Keratinocyte (primary cell): ENCODE results near the gene OR4D1. TPM values are rescaled to one million over a fixed set of nuclear protein-coding genes. Genes with fewer than 3 reads are reported as not detected.

Source experiments
- DNase-seq: peaks from one replicate; pipeline ENCODE4 v3.0.0-alpha.2; 2011; ENCODE audit warnings: low read depth, missing footprints, low spot score
- FAIRE-seq: peaks from 2 replicates; lab custom pipeline; 2011; peaks lifted over from hg19 to GRCh38; lab: Jason Lieb, UNC
- H2AFZ ChIP-seq: 2 replicates; pipeline ENCODE4 v1.6.0; 2012; ENCODE audit warnings: low read length, control low read depth, inconsistent platforms; ENCODE audit not compliant: control insufficient read depth
- H3K27ac ChIP-seq: 2 replicates; pipeline ENCODE4 v1.5.1; 2011; ENCODE audit warnings: low read length; ENCODE audit not compliant: control insufficient read depth, insufficient read depth
- H3K27me3 ChIP-seq: 3 replicates; pipeline ENCODE4 v1.6.0; 2011; ENCODE audit warnings: low read length; ENCODE audit not compliant: control insufficient read depth, insufficient read depth; ENCODE audit errors: extremely low read depth
- H3K36me3 ChIP-seq, 2 experiments: 2 replicates in 1 of 2; 3 replicates in 1 of 2; pipeline ENCODE4 v1.5.1; 2011; ENCODE audit warnings: low read length in 2 of 2, mild to moderate bottlenecking in 1 of 2; ENCODE audit not compliant: control insufficient read depth in 2 of 2, insufficient read depth in 2 of 2; ENCODE audit errors: extremely low read depth in 1 of 2
- H3K4me1 ChIP-seq: 3 replicates; pipeline ENCODE4 v1.5.1; 2011; ENCODE audit warnings: low read length; ENCODE audit not compliant: control insufficient read depth, insufficient read depth; ENCODE audit errors: extremely low read depth
- H3K4me2 ChIP-seq: 3 replicates; pipeline ENCODE4 v1.6.0; 2011; ENCODE audit warnings: low read depth, low read length; ENCODE audit not compliant: control insufficient read depth, insufficient read depth; ENCODE audit errors: extremely low read depth
- H3K4me3 ChIP-seq, 3 experiments: fragments of 200-600 bp in 1 of 3; sonication (generic) in 1 of 3; 2 replicates in 2 of 3; 3 replicates in 1 of 3; pipeline ENCODE4 v1.5.1; 2011 to 2016; ENCODE audit warnings: low read length in 3 of 3, mild to moderate bottlenecking in 3 of 3, control low read depth in 2 of 3, inconsistent platforms in 1 of 3, low read depth in 1 of 3, mixed read lengths in 1 of 3, mixed run types in 1 of 3, moderate library complexity in 1 of 3; ENCODE audit not compliant: control insufficient read depth in 2 of 3, insufficient read depth in 2 of 3; ENCODE audit errors: extremely low read depth in 1 of 3
- H3K79me2 ChIP-seq: 2 replicates; pipeline ENCODE4 v1.6.0; 2012; ENCODE audit warnings: low read length; ENCODE audit not compliant: control insufficient read depth, insufficient read depth
- H3K9ac ChIP-seq: 3 replicates; pipeline ENCODE4 v1.6.0; 2011; ENCODE audit warnings: low read length; ENCODE audit not compliant: control insufficient read depth, insufficient read depth; ENCODE audit errors: extremely low read depth
- H3K9me1 ChIP-seq: 3 replicates; pipeline ENCODE4 v1.6.0; 2011; ENCODE audit warnings: low read length; ENCODE audit not compliant: control insufficient read depth, insufficient read depth; ENCODE audit errors: extremely low read depth
- H3K9me3 ChIP-seq: 2 replicates; pipeline ENCODE4 v1.5.1; 2012; ENCODE audit warnings: low read depth, low read length; ENCODE audit not compliant: control insufficient read depth
- H4K20me1 ChIP-seq: 3 replicates; pipeline ENCODE4 v1.6.0; 2011; ENCODE audit warnings: low read length; ENCODE audit not compliant: control insufficient read depth, insufficient read depth; ENCODE audit errors: extremely low read depth
- CTCF ChIP-seq, 3 experiments: IDR thresholded peaks in 1 of 3; conservative IDR thresholded peaks in 1 of 3; optimal IDR thresholded peaks in 1 of 3; 2 replicates in 2 of 3; 3 replicates in 1 of 3; pipeline versions ENCODE3 to v1.5.1; 2011; ENCODE audit warnings: low read length in 3 of 3, mild to moderate bottlenecking in 3 of 3, moderate library complexity in 2 of 3, control low read depth in 1 of 3, inconsistent platforms in 1 of 3; ENCODE audit not compliant: insufficient read depth in 2 of 3; ENCODE audit errors: extremely low read depth in 1 of 3
- EZH2 ChIP-seq: IDR thresholded peaks from one replicate; pipeline ENCODE4 v1.6.1; 2012; ENCODE audit warnings: inconsistent platforms, mild to moderate bottlenecking, low read length, moderate library complexity
- dilution Hi-C: fragments of 300-500 bp; cut with MboI; formaldehyde crosslinking; loops from one replicate; pipeline ENCODE4 v1.7.0; 2020; ENCODE audit warnings: low sequenced_read_pairs; ENCODE audit not compliant: extremely low pct_ligation_motif_present
- polyA plus RNA-seq, 5 experiments: library from polyadenylated mRNA; depleted of rRNA in 3 of 5; stranded (reverse) in 3 of 5; stranded (forward) in 1 of 5; unstranded in 1 of 5; fragments of >200 nt; gene quantifications; 1 replicate in 1 of 5; 2 replicates in 3 of 5; 3 replicates in 1 of 5; pipeline versions ENCODE4 v1.2.1 to v1.2.3, GENCODE V29; 2011 to 2012; ENCODE audit warnings: missing spikeins in 2 of 5, low read depth in 1 of 5, low replicate concordance in 1 of 5

The OR4D1 gene
- polyA plus RNA-seq, 1 donor (not counting 4 experiments of a cell fraction or from before 2014, with no cell fraction given) = not detected

GRCh38 chr17:58187063-58187462 lies 38.9 kb downstream of the OR4D1 start:
- dilution Hi-C loops = no loop called here

GRCh38 chr17:58187675-58188074 lies 39.5 kb downstream of the OR4D1 start:
- FAIRE-seq (no peak), DNase-seq (no peak)
- Histone ChIP-seq H3K27me3 (peaks cover 4% of the 10 kb centered on the region), H4K20me1 (no peaks in the 10 kb centered on the region), H3K4me1 (peaks cover 15% of the 10 kb centered on the region), H3K4me2 (no peak overlapping the region), H3K4me3 (no peak overlapping the region), H3K36me3 (no peaks in the 10 kb centered on the region), H3K79me2 (no peaks in the 10 kb centered on the region), H2AFZ (no peak overlapping the region), H3K9me3 (no peaks in the 10 kb centered on the region), H3K9me1 (no peaks in the 10 kb centered on the region), H3K9ac (no peak overlapping the region), H3K27ac (no peak overlapping the region)
- dilution Hi-C loops = no loop called here
- TF ChIP-seq CTCF (optimal IDR thresholded peaks at IDR 0.05 in 1 of 3, IDR thresholded peaks at IDR 0.05 in 1 of 3, conservative IDR thresholded peaks at IDR 0.05 in 1 of 3; ENCODE audit: extremely low read depth in 1 of 3, insufficient read depth in 2 of 3, low read length in 3 of 3) (no peak), EZH2 (no peak)

More at GRCh38 chr17:58187063-58187462, 38.9 kb downstream of the OR4D1 start:
- Histone ChIP-seq H3K27me3 (peaks cover 4% of the 10 kb centered on the region), H3K4me3 (no peak overlapping the region), H2AFZ (no peak overlapping the region), H3K79me2 (no peaks in the 10 kb centered on the region), H3K9me1 (no peaks in the 10 kb centered on the region), H3K9me3 (no peaks in the 10 kb centered on the region), H3K9ac (no peak overlapping the region), H3K4me2 (no peak overlapping the region), H3K27ac (no peak overlapping the region), H3K36me3 (no peaks in the 10 kb centered on the region), H3K4me1 (peaks cover 15% of the 10 kb centered on the region), H4K20me1 (no peaks in the 10 kb centered on the region)
- DNase-seq (no peak), FAIRE-seq (no peak)
- no peak for TF ChIP-seq EZH2
- no peak for TF ChIP-seq CTCF (optimal IDR thresholded peaks at IDR 0.05 in 1 of 3, IDR thresholded peaks at IDR 0.05 in 1 of 3, conservative IDR thresholded peaks at IDR 0.05 in 1 of 3; ENCODE audit: extremely low read depth in 1 of 3, insufficient read depth in 2 of 3, low read length in 3 of 3)
